ENCODE data around the gene CRAT. TPM values are rescaled to one million over a fixed set of nuclear protein-coding genes. Genes with fewer than 3 reads are reported as not detected.

Gene CRAT
- total RNA-seq, 4 donors from 2014 or later: 59.6 to 91.2 (median 67.5) TPM

GRCh38 chr9:129070696-129071525 is 39.7 kb downstream of the CRAT start:
- H3K4me3 ChIP-seq: no peak overlapping the region
- H3K27me3 ChIP-seq: no peaks in the 10 kb centered on the region
- no peak overlapping the region for H3K27ac ChIP-seq
- 53% methylated on average over 2 of the region's 21 CpGs; no CpG with 5 or more reads in 1 of the 2 donors for WGBS, 2 donors (ENCODE audit: low coverage in 1 of 2)
- peaks cover 0 to 51% of the 10 kb centered on the region in 2 donors for H3K36me3 ChIP-seq
- TF ChIP-seq POLR2A (IDR thresholded peaks at IDR 0.05): no peak
- no peak for TF ChIP-seq EP300 (IDR thresholded peaks at IDR 0.05)
- TF ChIP-seq POLR2AphosphoS5 (IDR thresholded peaks at IDR 0.05): no peak
- no peak for TF ChIP-seq CTCF (IDR thresholded peaks at IDR 0.05)
- H3K4me1 ChIP-seq: no peaks in the 10 kb centered on the region
- H3K9me3 ChIP-seq: no peaks in the 10 kb centered on the region
- ATAC-seq: no peak

GRCh38 chr9:129069862-129070641 is 40.5 kb downstream of the CRAT start:
- no peak for ATAC-seq
- Histone ChIP-seq H3K27ac (peak overlapping the region in 1 of 4 donors; percentile 2), H3K9me3 (no peaks in the 10 kb centered on the region), H3K27me3 (no peaks in the 10 kb centered on the region), H3K4me3 (no peak overlapping the region), H3K36me3 (peaks cover 0 to 60% of the 10 kb centered on the region in 2 donors), H3K4me1 (no peaks in the 10 kb centered on the region)
- TF ChIP-seq POLR2A (IDR thresholded peaks at IDR 0.05) (no peak), EP300 (IDR thresholded peaks at IDR 0.05) (no peak), POLR2AphosphoS5 (IDR thresholded peaks at IDR 0.05) (no peak), CTCF (IDR thresholded peaks at IDR 0.05) (no peak)
- WGBS, 2 donors (ENCODE audit: low coverage in 1 of 2): 95% methylated on average over 3 of the region's 26 CpGs; no CpG with 5 or more reads in 1 of the 2 donors

GRCh38 chr9:129068990-129069861 is 41.4 kb downstream of the CRAT start:
- WGBS, 2 donors (ENCODE audit: low coverage in 1 of 2): 98% methylated on average over 6 of the region's 31 CpGs; no CpG with 5 or more reads in 1 of the 2 donors
- H3K27me3 ChIP-seq: no peaks in the 10 kb centered on the region
- H3K27ac ChIP-seq: peak overlapping the region in 1 of 4 donors; percentile 2
- H3K4me3 ChIP-seq: no peak overlapping the region
- H3K36me3 ChIP-seq: peaks cover 0 to 68% of the 10 kb centered on the region in 2 donors
- no peaks in the 10 kb centered on the region for H3K9me3 ChIP-seq
- H3K4me1 ChIP-seq: no peaks in the 10 kb centered on the region
- TF ChIP-seq POLR2AphosphoS5 (IDR thresholded peaks at IDR 0.05) (no peak), POLR2A (IDR thresholded peaks at IDR 0.05) (no peak), CTCF (IDR thresholded peaks at IDR 0.05) (no peak), EP300 (IDR thresholded peaks at IDR 0.05) (no peak)
- ATAC-seq: peak; percentile 55

GRCh38 chr9:129068110-129068509 is 42.5 kb downstream of the CRAT start:
- Histone ChIP-seq H3K27ac (no peak overlapping the region), H3K4me1 (no peaks in the 10 kb centered on the region), H3K27me3 (no peaks in the 10 kb centered on the region), H3K9me3 (no peaks in the 10 kb centered on the region), H3K36me3 (peaks cover 0 to 79% of the 10 kb centered on the region in 2 donors), H3K4me3 (no peak overlapping the region)
- no peak for TF ChIP-seq POLR2A (IDR thresholded peaks at IDR 0.05)
- no peak for TF ChIP-seq EP300 (IDR thresholded peaks at IDR 0.05)
- no peak for TF ChIP-seq CTCF (IDR thresholded peaks at IDR 0.05)
- TF ChIP-seq POLR2AphosphoS5 (IDR thresholded peaks at IDR 0.05): no peak
- WGBS, 2 donors (ENCODE audit: low coverage in 1 of 2): 100% methylated on average over 4 of the region's 19 CpGs; no CpG with 5 or more reads in 1 of the 2 donors
- no peak for ATAC-seq
